ENCODE results near the gene BST1.

- TF ChIP-seq CTCF (IDR thresholded peaks at IDR 0.05) (no peak), POLR2A (IDR thresholded peaks at IDR 0.05) (no peak)
Measured at GRCh38 chr4:15681067-15681371, 21.8 kb upstream of the BST1 start.

Measured in testis (tissue), 2 donors.